HG03039 (cell line): ENCODE data around the gene MAT2B.
"Not testable (repeated sequence)": the region's sequence is repeated elsewhere in the genome, so short reads cannot be mapped to it uniquely, and the experiment has no call there.

Experiments
- ATAC-seq: cut with Tn5 transposase; IDR thresholded peaks from one replicate; pipeline ENCODE4 v1.9.1; 2021; ENCODE audit warnings: mild to moderate bottlenecking, moderate library complexity; ENCODE audit not compliant: unreplicated experiment

MAT2B gene

DNA sequence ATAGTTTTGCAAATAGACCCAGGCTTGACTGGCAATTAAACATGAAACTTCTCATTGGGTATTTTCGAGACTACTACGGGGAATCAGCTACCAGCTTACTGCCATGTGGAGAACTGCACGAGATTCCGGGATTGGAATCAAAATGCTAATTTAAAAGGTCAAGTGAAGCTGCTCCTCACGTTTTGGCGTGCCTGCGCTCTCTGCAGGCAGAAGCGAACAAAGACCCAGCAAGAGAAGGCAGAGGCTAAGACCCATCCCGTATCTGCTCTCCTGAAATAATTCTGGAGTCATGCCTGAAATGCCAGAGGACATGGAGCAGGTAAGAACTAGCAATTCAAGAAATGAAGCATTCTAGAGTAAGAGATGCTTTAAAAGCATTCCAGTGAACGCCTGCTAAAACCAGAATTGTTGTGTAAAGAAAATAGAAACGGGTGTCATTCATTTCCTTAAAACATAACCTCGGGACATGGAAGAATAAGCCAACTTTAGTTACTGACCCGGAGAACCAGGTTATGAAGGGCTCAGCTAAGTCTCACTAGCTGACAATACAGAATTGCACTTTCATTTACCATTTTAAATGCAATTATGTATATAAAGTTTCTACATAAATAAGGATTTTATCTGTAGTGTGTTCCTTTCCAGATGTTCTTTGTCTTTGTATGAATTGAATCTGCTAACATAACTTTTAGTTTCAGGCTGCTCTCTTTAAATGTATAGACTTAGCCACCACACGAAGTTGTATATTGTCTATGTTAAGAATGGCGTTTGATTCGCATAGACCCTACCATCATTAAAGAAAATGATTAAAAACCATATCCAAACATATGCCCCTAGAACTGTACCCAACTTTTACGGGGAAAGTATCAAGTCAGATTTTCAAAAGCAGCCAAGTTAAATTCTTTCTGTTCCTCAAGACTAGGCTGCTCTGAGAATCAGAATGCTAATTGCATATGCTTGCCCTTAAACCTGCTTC, 2.0 kb upstream of the MAT2B start:
- ATAC-seq = no peak

DNA sequence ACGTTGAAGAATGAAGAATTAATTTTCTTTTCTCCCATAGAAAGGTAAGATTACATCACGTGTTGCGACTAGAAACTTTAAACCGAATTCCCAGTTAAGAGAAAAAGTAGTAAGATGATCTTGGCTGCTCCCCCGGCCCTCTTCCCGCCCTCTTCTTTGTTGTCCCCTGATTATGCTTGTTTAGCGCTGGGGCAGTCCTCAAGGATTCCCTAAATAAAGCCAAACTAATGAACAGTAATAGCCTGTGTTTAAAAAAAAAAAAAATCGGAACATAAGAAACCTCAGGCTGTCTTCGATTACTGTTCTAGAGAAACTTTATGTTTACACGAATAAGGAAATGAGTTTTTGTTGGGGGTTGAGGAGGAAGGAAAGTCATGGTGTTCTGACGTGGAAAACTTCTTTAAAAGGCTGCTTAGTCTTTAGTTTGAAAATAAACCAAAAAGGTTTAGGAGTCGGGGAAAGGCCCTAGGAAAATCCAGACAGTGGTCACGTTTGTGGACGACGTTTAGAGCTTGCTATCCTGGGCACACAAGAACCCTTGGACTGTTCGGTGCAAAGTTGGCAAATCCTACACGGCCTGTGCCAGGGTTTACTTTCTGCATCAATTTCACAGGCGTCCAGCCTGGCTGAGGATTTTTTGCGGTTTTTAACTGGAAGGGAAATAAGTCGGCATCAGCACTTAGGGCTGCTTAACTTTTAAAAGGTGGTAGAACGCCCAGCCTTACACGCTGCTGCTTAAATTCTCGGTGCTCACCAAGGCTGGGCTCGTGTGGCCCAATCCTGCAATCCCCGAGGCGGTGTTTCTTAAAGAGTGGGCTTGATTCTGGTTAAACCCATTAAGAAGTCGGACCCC, 1.1 kb upstream of the MAT2B start:
- ATAC-seq = no peak

GRCh38 chr5:163505049-163505367, 411 bp upstream of the MAT2B start:
- no peak for ATAC-seq

DNA sequence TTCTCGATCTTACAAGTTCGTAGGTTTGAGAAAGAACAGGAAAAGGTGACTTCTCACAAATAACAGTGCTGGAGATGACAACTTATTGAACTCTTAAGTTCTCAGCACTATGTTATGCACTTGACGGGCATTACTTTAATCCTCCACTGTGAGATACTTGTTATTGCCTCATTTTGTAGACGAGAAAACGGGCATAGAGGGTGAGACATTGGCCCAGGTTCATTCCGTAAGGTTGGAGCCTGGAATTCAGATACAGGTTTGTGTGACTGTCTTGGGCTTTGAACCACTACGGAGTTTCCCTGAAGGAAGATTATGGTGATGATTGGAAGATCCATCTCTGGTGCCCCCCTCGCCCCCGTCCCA, 657 bp downstream of the MAT2B start:
- no peak for ATAC-seq

DNA sequence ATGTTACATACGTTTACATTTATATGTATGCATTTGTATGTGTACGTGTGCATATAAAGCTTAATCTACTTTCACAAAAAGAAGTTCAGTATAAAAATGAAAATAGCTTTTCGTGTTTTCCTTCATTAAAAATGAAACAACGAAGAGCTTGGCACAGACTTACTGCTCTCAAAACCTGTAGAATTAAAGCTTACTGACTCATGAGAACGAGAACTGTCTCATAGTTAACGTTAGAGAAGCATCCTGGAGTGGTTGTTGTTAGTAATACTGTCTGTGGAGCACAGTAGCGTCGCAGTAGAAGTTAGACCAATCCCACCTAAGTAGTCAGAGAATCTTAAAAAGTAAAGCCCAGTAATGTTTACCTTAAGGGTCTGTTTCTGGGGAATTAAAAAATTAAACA, 1.3 kb downstream of the MAT2B start:
- ATAC-seq = no peak

- ATAC-seq = no peak
Observed at GRCh38 chr5:163508753-163509152, 3.3 kb downstream of the MAT2B start.

DNA sequence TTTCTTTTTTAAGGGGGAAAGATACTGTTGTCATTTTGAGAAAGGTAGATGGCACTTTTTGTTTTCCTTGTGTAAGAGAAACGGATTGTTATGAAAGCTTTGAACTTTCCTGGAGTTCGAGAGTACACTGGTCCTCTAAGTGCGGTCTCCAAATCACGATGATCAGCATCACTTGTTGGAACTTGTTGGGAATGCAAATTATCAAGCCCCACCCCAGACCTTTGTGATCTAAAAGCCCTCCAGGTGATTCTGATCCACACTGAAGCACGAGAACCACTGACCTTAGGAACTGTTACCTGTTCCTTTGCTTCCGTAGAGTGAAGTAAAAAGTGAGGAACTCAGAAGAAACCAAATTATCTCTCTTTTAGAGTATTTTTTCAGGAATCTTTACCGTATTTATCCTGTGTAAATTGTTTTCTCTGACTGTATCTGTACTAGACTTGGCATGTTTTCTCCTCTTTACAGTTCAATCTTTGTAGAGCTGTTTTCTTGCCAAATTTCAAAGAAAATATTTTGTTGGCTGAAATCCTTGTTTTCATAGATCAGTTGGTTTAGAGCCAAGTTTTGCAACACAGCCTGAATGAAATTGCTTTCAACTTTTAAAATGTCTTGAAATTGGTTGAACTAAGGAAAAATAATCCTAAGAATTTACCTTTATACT, 4.0 kb downstream of the MAT2B start:
- no peak for ATAC-seq

GRCh38 chr5:163512526-163512925, 7.1 kb downstream of the MAT2B start:
- ATAC-seq = no peak

DNA sequence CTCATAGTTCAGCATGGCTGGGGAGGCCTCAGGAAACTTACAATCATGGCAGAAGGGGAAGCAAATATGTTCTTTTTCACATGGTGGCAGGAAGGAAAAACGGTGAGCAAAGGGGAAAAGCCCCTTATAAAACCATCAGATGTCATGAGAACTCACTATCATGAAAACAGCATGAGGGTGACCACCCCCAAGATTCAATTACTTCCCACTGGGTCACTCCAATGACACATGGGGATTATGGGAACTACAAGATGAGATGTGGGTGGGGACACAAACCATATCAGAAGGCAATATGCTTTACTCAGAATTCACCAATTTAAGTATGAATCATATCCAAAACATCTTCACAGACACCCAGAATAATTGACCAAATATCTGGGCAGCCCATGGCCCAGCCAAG, 19.7 kb downstream of the MAT2B start:
- ATAC-seq = no peak

DNA sequence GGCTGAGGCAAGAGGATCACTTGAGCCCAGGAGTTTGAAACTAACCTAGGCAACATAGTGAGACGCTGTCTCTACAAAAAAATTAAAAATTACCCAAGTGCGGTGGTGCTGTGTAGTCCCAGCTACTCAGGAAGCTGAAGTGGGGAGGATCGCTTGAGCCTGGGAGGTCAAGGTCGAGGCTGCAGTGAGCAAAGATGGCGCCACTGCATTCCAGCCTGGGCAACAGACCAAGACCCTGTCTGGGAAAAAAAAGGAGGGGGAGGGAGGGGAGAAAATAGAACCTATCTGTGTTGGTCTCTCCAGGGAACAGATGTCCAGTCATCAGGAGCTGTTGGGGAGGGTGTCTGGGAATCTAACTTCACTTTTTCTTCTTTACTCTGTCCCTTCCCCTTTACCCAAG, 24.3 kb downstream of the MAT2B start:
- ATAC-seq = no peak

- no peak for ATAC-seq
Observed at GRCh38 chr5:163531272-163531671, 25.9 kb downstream of the MAT2B start.

DNA sequence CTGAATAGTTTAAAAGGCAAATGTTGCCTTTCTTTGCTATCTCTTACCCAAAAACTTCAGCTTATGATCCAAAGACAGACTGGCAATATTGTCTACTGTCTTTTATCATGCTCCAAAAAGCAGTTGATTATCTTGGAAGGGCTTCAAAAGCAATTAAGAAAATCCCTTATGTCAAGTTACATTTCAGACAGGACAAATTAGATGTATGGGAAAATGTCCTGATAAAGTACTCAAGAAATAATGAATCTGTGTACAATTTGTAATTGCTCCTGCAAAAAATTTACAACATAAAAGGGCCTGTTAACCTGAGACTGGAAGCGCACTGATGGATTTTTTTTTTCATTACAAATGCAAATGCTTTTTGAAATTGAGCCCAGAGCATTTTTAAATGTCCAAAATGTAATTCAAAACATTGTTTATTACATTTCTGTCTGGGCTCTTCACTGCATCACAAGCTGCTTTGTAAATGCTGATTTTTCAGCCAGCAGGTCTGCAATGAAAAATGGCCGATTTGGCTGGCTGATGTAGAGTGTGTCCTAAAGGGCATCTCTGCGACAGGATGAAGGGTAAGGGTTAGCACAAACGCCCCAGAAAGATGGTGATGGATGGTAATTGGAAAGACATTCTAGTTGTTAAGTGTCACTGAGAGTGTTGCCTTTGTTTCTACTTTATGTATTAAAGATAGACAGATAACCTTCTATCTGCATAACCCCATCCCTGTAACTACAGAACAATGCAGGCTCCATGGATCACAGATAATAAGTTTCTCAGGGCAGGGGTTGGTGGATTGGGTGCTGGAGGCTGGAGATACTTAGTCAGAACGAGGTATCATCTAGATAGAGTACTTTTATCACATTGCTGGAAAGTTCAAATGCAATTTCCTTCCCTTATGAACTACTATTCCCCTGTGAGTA, 27.0 kb downstream of the MAT2B start:
- no peak for ATAC-seq

GRCh38 chr5:163533223-163533622, 27.8 kb downstream of the MAT2B start:
- no peak for ATAC-seq

- ATAC-seq = no peak
Observed at GRCh38 chr5:163534492-163535094, 29.2 kb downstream of the MAT2B start.

DNA sequence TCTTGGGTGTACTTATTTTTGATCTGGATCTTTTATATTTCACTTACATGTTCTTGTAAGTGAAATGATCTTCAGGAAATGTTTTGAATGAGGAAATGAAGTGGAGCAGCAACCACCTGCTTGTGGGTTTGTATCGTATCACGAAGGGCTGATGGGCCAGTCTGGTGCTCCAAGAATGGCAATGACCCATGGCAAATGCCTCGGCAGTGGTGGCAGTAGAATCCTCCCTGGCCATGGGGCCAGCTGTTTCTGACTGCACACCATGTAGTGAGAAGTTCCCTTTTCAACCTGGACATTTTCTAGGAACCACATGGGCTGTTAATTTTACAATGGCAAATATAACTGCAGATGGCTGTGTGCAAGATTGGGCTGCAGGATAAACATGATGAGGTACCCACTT, 29.9 kb downstream of the MAT2B start:
- no peak for ATAC-seq

DNA sequence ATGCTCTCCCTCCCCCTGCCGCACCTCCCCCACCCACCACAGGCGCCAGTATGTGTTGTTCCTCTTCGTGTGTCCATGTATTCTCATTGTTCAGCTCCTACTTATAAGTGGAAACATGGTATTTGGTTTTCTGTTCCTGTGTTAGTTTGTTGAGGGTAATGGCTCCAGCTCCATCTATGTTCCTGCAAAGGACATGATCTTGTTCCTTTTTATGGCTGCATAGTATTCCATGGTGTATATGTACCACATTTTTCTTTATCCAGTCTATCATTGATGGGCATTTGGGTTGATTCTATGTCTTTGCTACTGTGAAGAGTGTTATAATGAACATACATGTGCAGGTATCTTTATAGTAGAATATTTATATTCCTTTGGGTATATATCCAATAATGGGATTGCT, 31.0 kb downstream of the MAT2B start:
- ATAC-seq = not testable (repeated sequence)

GRCh38 chr5:163540696-163541095, 35.3 kb downstream of the MAT2B start:
- ATAC-seq = no peak

DNA sequence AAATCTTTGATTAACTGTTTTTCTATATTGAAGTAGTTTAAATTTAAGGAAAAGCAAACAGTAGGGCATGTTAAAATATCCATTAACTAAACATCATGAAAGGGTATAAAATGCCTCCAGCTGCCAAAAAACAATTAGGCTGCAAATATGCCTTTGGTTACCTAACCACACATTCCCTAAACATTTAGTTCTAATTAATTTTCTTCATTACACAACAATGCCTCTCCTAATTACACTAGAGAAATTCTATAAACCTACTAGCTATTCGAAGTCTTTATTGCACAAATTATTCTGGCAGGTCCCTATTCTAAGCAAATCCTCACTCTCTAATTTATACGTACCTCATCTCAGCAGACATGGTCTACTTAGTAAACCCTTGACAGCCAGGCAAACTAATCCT, 37.4 kb downstream of the MAT2B start:
- no peak for ATAC-seq

DNA sequence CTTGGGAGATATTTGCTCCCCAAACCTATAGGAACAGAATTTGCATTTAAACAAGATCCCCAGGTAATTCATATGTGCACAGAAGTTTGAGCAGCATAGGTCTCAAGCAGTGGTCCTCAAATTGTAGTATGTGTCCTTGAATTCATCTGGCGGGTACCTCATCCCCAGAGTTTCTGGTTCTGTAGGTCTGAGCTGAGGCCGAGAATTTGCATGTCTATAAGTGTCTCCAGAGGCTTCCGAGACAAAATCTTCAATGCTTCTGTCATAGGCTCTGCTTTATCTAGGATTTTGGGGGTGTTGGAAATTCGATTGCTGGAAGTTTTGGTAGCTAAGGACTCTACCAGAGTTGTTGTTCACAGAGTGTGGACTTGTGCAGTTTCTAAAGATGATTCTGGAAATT, 38.6 kb downstream of the MAT2B start:
- ATAC-seq = no peak

- ATAC-seq = no peak
Observed at GRCh38 chr5:163544836-163545235, 39.4 kb downstream of the MAT2B start.
